ENCODE data around the gene PODXL2. TPM values are rescaled to one million over a fixed set of nuclear protein-coding genes. Genes with fewer than 3 reads are reported as not detected.
"Not testable (repeated sequence)": the region's sequence is repeated elsewhere in the genome, so short reads cannot be mapped to it uniquely, and the experiment has no call there.

Gene PODXL2
- total RNA-seq, 1 donor from 2014 or later, result 2.9 TPM

GRCh38 chr3:127676921-127677351 is 48.0 kb downstream of the PODXL2 start:
- DNase-seq, result no peak

- no peak for DNase-seq
These were observed 48.7 kb downstream of the PODXL2 start for GRCh38 chr3:127677541-127678314.

- no peak for DNase-seq
These were observed 49.3 kb downstream of the PODXL2 start for GRCh38 chr3:127678315-127678599.

GRCh38 chr3:127678611-127679533 is 49.9 kb downstream of the PODXL2 start:
- no peak for DNase-seq

GRCh38 chr3:127679534-127680145 is 50.7 kb downstream of the PODXL2 start:
- no peak for DNase-seq

GRCh38 chr3:127680146-127680661 is 51.2 kb downstream of the PODXL2 start:
- no peak for DNase-seq

GRCh38 chr3:127680798-127681221 is 51.8 kb downstream of the PODXL2 start:
- no peak for DNase-seq

- not testable (repeated sequence) for DNase-seq
These were observed 53.2 kb downstream of the PODXL2 start for GRCh38 chr3:127682175-127682554.

- DNase-seq, result no peak
These were observed 53.6 kb downstream of the PODXL2 start for GRCh38 chr3:127682561-127682960.

- no peak for DNase-seq
These were observed 56.1 kb downstream of the PODXL2 start for GRCh38 chr3:127684871-127685707.

- no peak for DNase-seq
These were observed 56.9 kb downstream of the PODXL2 start for GRCh38 chr3:127685708-127686511.

- no peak for DNase-seq
These were observed 57.5 kb downstream of the PODXL2 start for GRCh38 chr3:127686512-127686894.

- no peak for DNase-seq
These were observed 58.3 kb downstream of the PODXL2 start for GRCh38 chr3:127687228-127687737.

GRCh38 chr3:127688022-127688415 is 59.0 kb downstream of the PODXL2 start:
- no peak for DNase-seq

GRCh38 chr3:127688416-127689265 is 59.7 kb downstream of the PODXL2 start:
- no peak for DNase-seq

GRCh38 chr3:127689266-127689860 is 60.4 kb downstream of the PODXL2 start:
- no peak for DNase-seq

- no peak for DNase-seq
These were observed 61.1 kb downstream of the PODXL2 start for GRCh38 chr3:127690106-127690505.

- DNase-seq, result peak; percentile 75
These were observed 62.0 kb downstream of the PODXL2 start for GRCh38 chr3:127690823-127691452.

- DNase-seq, result no peak
These were observed 62.5 kb downstream of the PODXL2 start for GRCh38 chr3:127691489-127691888.
